GM21367 (cell line): ENCODE measurements around the gene FAM32A.

Experiments
- ATAC-seq: cut with Tn5 transposase; IDR thresholded peaks from one replicate; pipeline ENCODE4 v1.9.1; 2021; ENCODE audit not compliant: unreplicated experiment

FAM32A gene

GRCh38 chr19:16224293-16225045, 39.3 kb downstream of the FAM32A start:
- ATAC-seq: no peak

- ATAC-seq: no peak
These were observed 40.3 kb downstream of the FAM32A start for GRCh38 chr19:16225279-16226183.

- ATAC-seq: no peak
These were observed 41.0 kb downstream of the FAM32A start for GRCh38 chr19:16226184-16226591.

- no peak for ATAC-seq
These were observed 41.9 kb downstream of the FAM32A start for GRCh38 chr19:16226878-16227836.

GRCh38 chr19:16227837-16228636, 42.8 kb downstream of the FAM32A start:
- ATAC-seq: no peak

GRCh38 chr19:16228637-16229321, 43.6 kb downstream of the FAM32A start:
- no peak for ATAC-seq

- ATAC-seq: no peak
These were observed 44.1 kb downstream of the FAM32A start for GRCh38 chr19:16229322-16229641.

- ATAC-seq: no peak
These were observed 46.9 kb downstream of the FAM32A start for GRCh38 chr19:16232127-16232526.

GRCh38 chr19:16232568-16232967, 47.4 kb downstream of the FAM32A start:
- no peak for ATAC-seq

GRCh38 chr19:16233081-16233776, 48.0 kb downstream of the FAM32A start:
- ATAC-seq: no peak

- ATAC-seq: no peak
These were observed 48.8 kb downstream of the FAM32A start for GRCh38 chr19:16233836-16234551.

- ATAC-seq: no peak
These were observed 49.6 kb downstream of the FAM32A start for GRCh38 chr19:16234552-16235445.

GRCh38 chr19:16235811-16236652, 50.8 kb downstream of the FAM32A start:
- no peak for ATAC-seq
